Kidney (tissue), 14 donors: ENCODE measurements around the gene SLC22A13. TPM values are rescaled to one million over a fixed set of nuclear protein-coding genes. Genes with fewer than 3 reads are reported as not detected.
"Not testable (repeated sequence)": the region's sequence is repeated elsewhere in the genome, so short reads cannot be mapped to it uniquely, and the experiment has no call there.

Source experiments
- DNase-seq, 5 donors: peaks; one replicate each; pipeline ENCODE4 v3.0.0-alpha.2; 2013 to 2020
- FAIRE-seq: peaks from 2 replicates; lab custom pipeline; 2012; peaks lifted over from hg19 to GRCh38; lab: Jason Lieb, UNC
- H3K27ac ChIP-seq, 2 donors: one replicate each; pipeline ENCODE4 v1.7.0; 2013; ENCODE audit warnings: low read depth in 2 of 2, low read length in 2 of 2, inconsistent platforms in 1 of 2
- H3K27me3 ChIP-seq: one replicate; pipeline ENCODE4 v1.7.1; 2013; ENCODE audit warnings: low read length, inconsistent platforms; ENCODE audit not compliant: control insufficient read depth, insufficient read depth
- H3K36me3 ChIP-seq, 3 donors: one replicate each; pipeline versions ENCODE4 v1.7.0 to v1.7.1; 2013; ENCODE audit warnings: low read length in 3 of 3, control low read depth in 1 of 3, inconsistent platforms in 1 of 3; ENCODE audit not compliant: insufficient read depth in 3 of 3, control insufficient read depth in 2 of 3
- H3K4me1 ChIP-seq, 3 donors: one replicate each; pipeline versions ENCODE4 v1.7.0 to v1.7.1; 2013; ENCODE audit warnings: low read length in 3 of 3, inconsistent platforms in 1 of 3, low read depth in 1 of 3; ENCODE audit not compliant: control insufficient read depth in 2 of 3, insufficient read depth in 2 of 3
- H3K4me3 ChIP-seq, 3 donors: one replicate each; pipeline versions ENCODE4 v1.7.0 to v1.8.1; 2013; ENCODE audit warnings: low read length in 3 of 3, control low read depth in 1 of 3, inconsistent platforms in 1 of 3
- H3K9ac ChIP-seq, 3 donors: one replicate each; pipeline versions ENCODE4 v1.7.0 to v1.7.1; 2013; ENCODE audit warnings: low read length in 3 of 3, control low read depth in 1 of 3, inconsistent platforms in 1 of 3
- H3K9me3 ChIP-seq, 3 donors: one replicate each; pipeline versions ENCODE4 v1.7.0 to v1.7.1; 2013; ENCODE audit warnings: low read length in 3 of 3, control low read depth in 1 of 3, inconsistent platforms in 1 of 3; ENCODE audit not compliant: control insufficient read depth in 2 of 3, insufficient read depth in 1 of 3
- CTCF ChIP-seq: IDR thresholded peaks from 3 replicates; pipeline ENCODE4 v1.5.1; 2012; ENCODE audit warnings: mild to moderate bottlenecking, moderate library complexity, borderline replicate concordance; ENCODE audit not compliant: insufficient read depth; ENCODE audit errors: extremely low read depth
- intact Hi-C: fragments of 100-400 bp; cut with DNase I; formaldehyde crosslinking; loops from one replicate; pipeline ENCODE4 v1.11.1; 2022
- polyA plus RNA-seq: library from polyadenylated mRNA; stranded (reverse); fragments of 350-450 nt; fragmentation: Illumina TruSeq; extraction: RNeasy Lipid Tissue Mini Kit (QIAGEN cat#74804); gene quantifications from one replicate; pipeline ENCODE4 v1.2.3, GENCODE V29; 2014; ENCODE audit warnings: low read depth, low replicate concordance; ENCODE audit not compliant: insufficient read depth
- total RNA-seq: library from RNA; stranded (reverse); fragmentation: NEBNext Ultra II Directional; extraction: Animal tissue kit (Norgen Biotek cat#: 25700); gene quantifications from one replicate; pipeline ENCODE4 v1.2.1, GENCODE V29; 2021
- donor health status: control.
- donor health status: control.
- donor health status: control.
- donor health status: control.
- donor health status: control.
- donor health status: DM: yes; HTN: yes; CAD: no.
- donor health status: Normal renal cell carcinoma (clear cell type).

Gene SLC22A13
- total and polyA plus RNA-seq, 2 donors from 2014 or later, result 0.16 to 9.9 TPM

- Histone ChIP-seq H3K9ac (no peak within 1 kb of the TSS), H3K9me3 (no peaks in the 10 kb centered on the region), H3K4me1 (no peaks in the 10 kb centered on the region), H3K27ac (no peak within 1 kb of the TSS), H3K27me3 (no peaks in the 10 kb centered on the region), H3K36me3 (peaks cover 0 to 8% (median 3%) of the 10 kb centered on the region in 3 donors), H3K4me3 (no peak within 1 kb of the TSS)
- no peak for FAIRE-seq
- TF ChIP-seq CTCF, result no peak
- no peak for DNase-seq
- intact Hi-C loops, result no loop called here
Observed at GRCh38 chr3:38281895-38282686, 16.5 kb downstream of the SLC22A13 start, which contains the start of gene SLC22A14. TSS of gene SLC22A14 (plus strand) at chr3:38282294. CDS start at chr3:38306027, 23,733 bp downstream.

DNA sequence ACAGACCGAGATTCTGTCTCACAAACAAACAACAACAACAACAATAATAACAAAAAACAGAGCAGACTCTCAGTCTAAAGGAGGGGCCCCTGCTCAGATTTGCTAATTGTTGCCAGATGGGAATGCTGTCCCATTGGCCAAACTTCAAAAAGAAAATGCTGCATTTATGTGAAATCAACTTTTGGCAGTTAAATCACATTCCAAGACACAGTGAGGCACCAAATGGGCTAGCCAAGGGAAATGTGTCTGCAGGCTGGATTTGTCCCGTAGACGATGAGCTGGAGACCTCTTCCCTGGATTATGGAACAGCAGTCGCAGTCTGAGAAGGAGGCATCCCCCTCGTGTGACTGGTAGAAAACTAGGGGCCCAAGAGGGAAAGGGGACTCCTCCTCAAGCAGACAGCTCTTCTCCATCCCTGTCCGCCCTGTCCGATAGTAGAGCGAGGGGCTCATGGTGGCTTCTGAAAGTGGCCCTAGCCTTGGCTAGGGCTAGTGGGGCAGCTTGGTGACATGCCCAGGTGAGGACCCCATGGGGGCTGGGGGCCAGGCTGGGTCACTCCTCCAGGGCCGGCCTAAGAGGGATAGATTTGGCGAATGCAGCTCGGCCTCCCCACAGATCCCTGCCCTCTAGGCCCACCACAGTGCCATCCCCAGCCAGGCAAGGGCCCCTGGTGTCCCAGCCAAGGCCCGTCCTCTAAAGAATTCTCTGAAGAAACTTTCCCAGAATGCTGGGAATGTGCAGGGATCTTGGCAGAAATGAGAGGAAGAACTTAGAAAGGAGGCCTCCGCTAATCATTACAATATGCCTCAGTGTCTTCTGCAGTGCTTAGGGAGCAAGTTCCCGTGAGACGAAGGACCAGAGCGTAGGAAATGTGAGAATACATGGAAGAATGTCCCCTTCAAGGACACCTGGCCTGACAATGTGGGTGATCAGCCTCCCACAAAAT is 18.5 kb downstream of the SLC22A13 start:
- DNase-seq (no peak), FAIRE-seq (no peak)
- no peak overlapping the region for H3K9ac ChIP-seq
- no peak overlapping the region for H3K27ac ChIP-seq
- H3K4me3 ChIP-seq, result no peak overlapping the region
- intact Hi-C loops, result no loop called here
- H3K27me3 ChIP-seq, result no peaks in the 10 kb centered on the region
- no peaks in the 10 kb centered on the region for H3K9me3 ChIP-seq
- no peak for TF ChIP-seq CTCF
- H3K4me1 ChIP-seq, result no peaks in the 10 kb centered on the region
- no peaks in the 10 kb centered on the region for H3K36me3 ChIP-seq

GRCh38 chr3:38284756-38285150 is 19.1 kb downstream of the SLC22A13 start:
- FAIRE-seq (no peak), DNase-seq (no peak)
- no peaks in the 10 kb centered on the region for H3K9me3 ChIP-seq
- no peaks in the 10 kb centered on the region for H3K36me3 ChIP-seq
- no peaks in the 10 kb centered on the region for H3K27me3 ChIP-seq
- no peaks in the 10 kb centered on the region for H3K4me1 ChIP-seq
- H3K9ac ChIP-seq, result no peak overlapping the region
- intact Hi-C loops, result no loop called here
- no peak for TF ChIP-seq CTCF
- no peak overlapping the region for H3K27ac ChIP-seq
- H3K4me3 ChIP-seq, result no peak overlapping the region

- H3K9me3 ChIP-seq, H3K9ac ChIP-seq, intact Hi-C loops, H3K27ac ChIP-seq, H3K4me3 ChIP-seq, DNase-seq, H3K4me1 ChIP-seq, H3K36me3 ChIP-seq, FAIRE-seq, H3K27me3 ChIP-seq: not testable (repeated sequence)
Observed at GRCh38 chr3:38289286-38290217, 23.9 kb downstream of the SLC22A13 start.

GRCh38 chr3:38297053-38297452 is 31.4 kb downstream of the SLC22A13 start:
- H3K9ac ChIP-seq, H3K4me1 ChIP-seq, H3K27ac ChIP-seq, DNase-seq, FAIRE-seq, H3K36me3 ChIP-seq, H3K27me3 ChIP-seq, H3K9me3 ChIP-seq, intact Hi-C loops, H3K4me3 ChIP-seq: not testable (repeated sequence)
